ENCODE measurements around the gene EPB41L4A.
"Not testable (repeated sequence)": the region's sequence is repeated elsewhere in the genome, so short reads cannot be mapped to it uniquely, and the experiment has no call there.

The EPB41L4A gene

GRCh38 chr5:112434641-112435040 lies 15.6 kb upstream of the EPB41L4A start:
- no peaks in the 10 kb centered on the region for H3K36me3 ChIP-seq (ENCODE audit: control insufficient read depth, low read length)
- no peaks in the 10 kb centered on the region for H3F3A ChIP-seq (ENCODE audit: control insufficient read depth, insufficient read depth)
- no peaks in the 10 kb centered on the region for H4K20me1 ChIP-seq (ENCODE audit: control insufficient read depth, insufficient read depth, low read depth, low read length)
- no peak overlapping the region for H3K4me3 ChIP-seq (ENCODE audit: low read length)
- no peaks in the 10 kb centered on the region for H3K27me3 ChIP-seq (ENCODE audit: control insufficient read depth, low read length)
- TF ChIP-seq CTCF (IDR thresholded peaks at IDR 0.05; ENCODE audit: low read depth, low read length, poor library complexity, severe bottlenecking) (no peak), EZH2phosphoT487 (IDR thresholded peaks at IDR 0.05; ENCODE audit: borderline replicate concordance, low read length) (no peak)
- no peak overlapping the region for H3K27ac ChIP-seq (ENCODE audit: low read depth, low read length)
- H3K9me2 ChIP-seq (replicated peaks; ENCODE audit: control insufficient read depth, low read length) = no peaks in the 10 kb centered on the region
- H3K9me3 ChIP-seq (ENCODE audit: control insufficient read depth, insufficient read depth, low read length) = no peaks in the 10 kb centered on the region
- H3K79me2 ChIP-seq (ENCODE audit: control insufficient read depth, low read length) = no peaks in the 10 kb centered on the region
- H3K4me1 ChIP-seq (ENCODE audit: control insufficient read depth, low read length) = no peaks in the 10 kb centered on the region
- no peak overlapping the region for H3K4me2 ChIP-seq (ENCODE audit: low read length)

- not testable (repeated sequence) for H3K4me3 ChIP-seq (ENCODE audit: low read length); H4K20me1 ChIP-seq (ENCODE audit: control insufficient read depth, insufficient read depth, low read depth, low read length); H3K27me3 ChIP-seq (ENCODE audit: control insufficient read depth, low read length); H3K9me3 ChIP-seq (ENCODE audit: control insufficient read depth, insufficient read depth, low read length); H3K9me2 ChIP-seq (replicated peaks; ENCODE audit: control insufficient read depth, low read length); H3K36me3 ChIP-seq (ENCODE audit: control insufficient read depth, low read length); H3K4me2 ChIP-seq (ENCODE audit: low read length); H3K4me1 ChIP-seq (ENCODE audit: control insufficient read depth, low read length); H3K79me2 ChIP-seq (ENCODE audit: control insufficient read depth, low read length); H3K27ac ChIP-seq (ENCODE audit: low read depth, low read length); H3F3A ChIP-seq (ENCODE audit: control insufficient read depth, insufficient read depth)
Measured at GRCh38 chr5:112426202-112426601, 7.1 kb upstream of the EPB41L4A start.

- peak overlapping the region; percentile 44 for H3K4me3 ChIP-seq (ENCODE audit: low read length)
- TF ChIP-seq EZH2phosphoT487 (IDR thresholded peaks at IDR 0.05; ENCODE audit: borderline replicate concordance, low read length) = no peak
- peak; percentile 38 for TF ChIP-seq CTCF (IDR thresholded peaks at IDR 0.05; ENCODE audit: low read depth, low read length, poor library complexity, severe bottlenecking)
- no peaks in the 10 kb centered on the region for H3K79me2 ChIP-seq (ENCODE audit: control insufficient read depth, low read length)
- H3K27me3 ChIP-seq (ENCODE audit: control insufficient read depth, low read length) = peaks cover 42% of the 10 kb centered on the region
- H4K20me1 ChIP-seq (ENCODE audit: control insufficient read depth, insufficient read depth, low read depth, low read length) = no peaks in the 10 kb centered on the region; the same call in 1 of the 2 replicates
- no peak overlapping the region for H3K27ac ChIP-seq (ENCODE audit: low read depth, low read length)
- no peaks in the 10 kb centered on the region for H3K4me1 ChIP-seq (ENCODE audit: control insufficient read depth, low read length)
- peak overlapping the region; percentile 49 for H3K4me2 ChIP-seq (ENCODE audit: low read length)
- no peaks in the 10 kb centered on the region for H3K36me3 ChIP-seq (ENCODE audit: control insufficient read depth, low read length)
- no peaks in the 10 kb centered on the region for H3K9me3 ChIP-seq (ENCODE audit: control insufficient read depth, insufficient read depth, low read length)
- no peaks in the 10 kb centered on the region for H3F3A ChIP-seq (ENCODE audit: control insufficient read depth, insufficient read depth)
- no peaks in the 10 kb centered on the region for H3K9me2 ChIP-seq (replicated peaks; ENCODE audit: control insufficient read depth, low read length)
Measured at GRCh38 chr5:112419986-112420864, 1.1 kb upstream of the EPB41L4A start.

GRCh38 chr5:112418659-112419163 lies 366 bp downstream of the EPB41L4A start:
- Histone ChIP-seq H3K27ac (ENCODE audit: low read depth, low read length) (no peak overlapping the region), H3K27me3 (ENCODE audit: control insufficient read depth, low read length) (peaks cover 43% of the 10 kb centered on the region)

More at GRCh38 chr5:112418659-112419163, 366 bp downstream of the EPB41L4A start:
- H3K4me3 ChIP-seq (ENCODE audit: low read length) = no peak overlapping the region
- no peaks in the 10 kb centered on the region for H3K4me1 ChIP-seq (ENCODE audit: control insufficient read depth, low read length)
- no peaks in the 10 kb centered on the region for H3K79me2 ChIP-seq (ENCODE audit: control insufficient read depth, low read length)
- H3K4me2 ChIP-seq (ENCODE audit: low read length) = no peak overlapping the region
- H3K36me3 ChIP-seq (ENCODE audit: control insufficient read depth, low read length) = no peaks in the 10 kb centered on the region
- H3K9me2 ChIP-seq (replicated peaks; ENCODE audit: control insufficient read depth, low read length) = no peaks in the 10 kb centered on the region
- H4K20me1 ChIP-seq (ENCODE audit: control insufficient read depth, insufficient read depth, low read depth, low read length) = no peaks in the 10 kb centered on the region; the same call in 1 of the 2 replicates
- H3K9me3 ChIP-seq (ENCODE audit: control insufficient read depth, insufficient read depth, low read length) = no peaks in the 10 kb centered on the region
- TF ChIP-seq CTCF (IDR thresholded peaks at IDR 0.05; ENCODE audit: low read depth, low read length, poor library complexity, severe bottlenecking) (no peak), EZH2phosphoT487 (IDR thresholded peaks at IDR 0.05; ENCODE audit: borderline replicate concordance, low read length) (no peak)
- H3F3A ChIP-seq (ENCODE audit: control insufficient read depth, insufficient read depth) = no peaks in the 10 kb centered on the region

Data from DOHH2 (cell line).